Measurements from ENCODE around the gene ZMYM5. TPM values are rescaled to one million over a fixed set of nuclear protein-coding genes. Genes with fewer than 3 reads are reported as not detected.
A peak's percentile ranks its signal among the peaks of the same experiment; 100 is the strongest.

ZMYM5 gene
- total RNA-seq, 1 experiment from 2014 or later = 12.6 TPM

GRCh38 chr13:19818223-19818842, 45.1 kb downstream of the ZMYM5 start:
- H2BK12ac ChIP-seq (ENCODE audit: insufficient read length, low read depth, low read length) = no peak overlapping the region
- 100% methylated on average over 1 of the region's 27 CpGs for WGBS (ENCODE audit: extremely low coverage, insufficient read length, low lambda C conversion rate)
- no peaks in the 10 kb centered on the region for H3K27me3 ChIP-seq (ENCODE audit: insufficient read depth, low read length)
- no peak overlapping the region for H4K91ac ChIP-seq (ENCODE audit: insufficient read length, low read depth, low read length)
- H3K79me1 ChIP-seq (ENCODE audit: insufficient read depth, low read depth, low read length, poor library complexity, severe bottlenecking) = no peaks in the 10 kb centered on the region
- no peak overlapping the region for H3K4ac ChIP-seq (ENCODE audit: low read depth, low read length)
- H2BK5ac ChIP-seq (ENCODE audit: insufficient read length, low read length) = no peak overlapping the region
- no peak overlapping the region for H2AK5ac ChIP-seq (ENCODE audit: insufficient read length, low read length)
- Mint-ChIP-seq H3K27ac (peak overlapping the region in 1 of 3 experiments; percentile 49; a peak in 1 of 7 replicates), H3K4me3 (no peak overlapping the region), H3K27me3 (ENCODE audit: low read depth) (no peaks in the 10 kb centered on the region), H3K4me1 (peaks cover 4 to 7% of the 10 kb centered on the region in 2 experiments), H3K9me3 (peaks cover 0 to 4% of the 10 kb centered on the region in 2 experiments; a peak in 4 of 5 replicates), H3K36me3 (ENCODE audit: insufficient read depth in 1 of 3, low read depth in 3 of 3) (peaks cover 15 to 31% (median 26%) of the 10 kb centered on the region in 3 experiments)
- 0 out of 2 replicates have a peak, but pooled peaks cover 4% of the 10 kb centered on the region for H3K4me1 ChIP-seq (ENCODE audit: insufficient read depth, low read length)
- H4K5ac ChIP-seq (ENCODE audit: insufficient read length, low read depth, low read length) = no peak overlapping the region
- H3K56ac ChIP-seq (ENCODE audit: insufficient read length, low read depth, low read length) = no peak overlapping the region
- H3K79me2 ChIP-seq (ENCODE audit: insufficient read depth, low read length) = no peaks in the 10 kb centered on the region
- no peak overlapping the region for H2AFZ ChIP-seq (ENCODE audit: low read length)
- no peaks in the 10 kb centered on the region for H3K23me2 ChIP-seq (ENCODE audit: insufficient read length, low read depth, low read length, poor library complexity, severe bottlenecking)
- no peaks in the 10 kb centered on the region for H4K20me1 ChIP-seq (ENCODE audit: control insufficient read depth, insufficient read depth, insufficient read length)
- DNase-seq = peak; percentile 94
- H3T11ph ChIP-seq (ENCODE audit: low read length) = no peak overlapping the region
- no peak overlapping the region for H3K9ac ChIP-seq (ENCODE audit: extremely low read depth, insufficient read length, low read length)
- TF ChIP-seq CTCF (conservative IDR thresholded peaks at IDR 0.05) = peak; percentile 99
- H3K9me3 ChIP-seq (ENCODE audit: control insufficient read depth, low read depth, low read length) = no peaks in the 10 kb centered on the region
- H3K18ac ChIP-seq (ENCODE audit: insufficient read length, low read depth, low read length) = no peak overlapping the region
- no peak overlapping the region for H3K14ac ChIP-seq (ENCODE audit: insufficient read depth, low read length)
- H2BK20ac ChIP-seq (ENCODE audit: low read depth, low read length, poor library complexity, severe bottlenecking) = no peak overlapping the region
- H2BK15ac ChIP-seq (ENCODE audit: low read depth, low read length) = no peak overlapping the region
- no peak overlapping the region for H3K27ac ChIP-seq (ENCODE audit: insufficient read length, low read depth, low read length)
- peak overlapping the region; percentile 53 for H4K8ac ChIP-seq (replicated peaks; ENCODE audit: insufficient read length, low read depth, low read length)
- no peak overlapping the region for H2BK120ac ChIP-seq (ENCODE audit: low read depth, low read length, poor library complexity, severe bottlenecking)
- no peak overlapping the region for H3K4me2 ChIP-seq (ENCODE audit: insufficient read depth, insufficient read length, low read length)
- H3K23ac ChIP-seq (ENCODE audit: insufficient read length, low read depth, low read length) = no peak overlapping the region

Data from H9 (cell line).